Ascending aorta (tissue), 2 donors: ENCODE data around the gene DPYSL3. TPM values are rescaled to one million over a fixed set of nuclear protein-coding genes. Genes with fewer than 3 reads are reported as not detected.
A peak's percentile ranks its signal among the peaks of the same experiment; 100 is the strongest.

ENCODE experiments used
- DNase-seq, 2 donors: peaks; one replicate each; pipeline ENCODE4 v3.0.0-alpha.2; 2019; ENCODE audit warnings: low spot score in 2 of 2
- H3K27ac ChIP-seq, 2 donors: fragments of 200-600 bp; sonication (generic); one replicate each; pipeline ENCODE4 v1.5.1; 2016 to 2017; ENCODE audit warnings: mild to moderate bottlenecking in 1 of 2
- H3K27me3 ChIP-seq: fragments of 200-600 bp; sonication (generic); one replicate; pipeline ENCODE4 v1.5.1; 2017
- H3K36me3 ChIP-seq, 2 donors: fragments of 200-600 bp; sonication (generic); one replicate each; pipeline ENCODE4 v1.5.1; 2016
- H3K4me1 ChIP-seq, 2 donors: fragments of 200-600 bp; sonication (generic); one replicate each; pipeline ENCODE4 v1.5.1; 2016 to 2017; ENCODE audit warnings: mild to moderate bottlenecking in 1 of 2
- H3K4me3 ChIP-seq, 2 donors: fragments of 200-600 bp; sonication (generic); one replicate each; pipeline ENCODE4 v1.5.1; 2016 to 2017; ENCODE audit warnings: mild to moderate bottlenecking in 1 of 2
- H3K9me3 ChIP-seq, 2 donors: fragments of 200-600 bp; sonication (generic); one replicate each; pipeline ENCODE4 v1.5.1; 2016
- intact Hi-C: fragments of 100-400 bp; cut with DNase I; formaldehyde crosslinking; loops from one replicate; pipeline ENCODE4 v1.15.1; 2023
- total RNA-seq: library from RNA; depleted of rRNA; stranded (reverse); fragments of >200 nt; gene quantifications from one replicate; pipeline ENCODE4 v1.1.0, GENCODE V29; 2016
- TF ChIP-seq, protein P1 (sequence below), 3 experiments: fragments of 200-600 bp in 2 of 3; fragments of 450-650 bp in 1 of 3; sonication (generic) in 2 of 3; IDR thresholded peaks; one replicate each; pipeline ENCODE4 v1.5.1; 2016 to 2019; ENCODE audit warnings: antibody characterized with exemption in 3 of 3, mild to moderate bottlenecking in 1 of 3, moderate library complexity in 1 of 3

The DPYSL3 gene
- total RNA-seq, 1 donor from 2014 or later, result 110 TPM

DNA sequence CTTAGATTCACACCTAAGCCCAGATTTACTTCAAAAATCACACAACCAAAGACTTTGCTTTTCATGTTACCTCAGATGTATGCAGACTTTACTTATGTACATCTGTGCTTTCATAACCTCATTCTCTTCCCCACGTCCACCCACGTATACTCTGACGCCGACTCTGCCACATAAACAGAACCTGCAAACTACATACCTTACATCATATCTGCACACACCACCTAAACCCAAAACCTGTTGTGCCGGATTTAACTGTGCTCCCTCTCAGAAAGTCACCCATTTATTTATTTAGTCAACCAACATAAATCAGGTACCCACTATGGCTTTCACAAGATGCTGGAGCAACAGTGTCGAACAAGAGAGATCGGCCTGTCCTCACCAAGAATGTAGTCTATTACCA, 1.0 kb upstream of the DPYSL3 start:
- H3K27ac ChIP-seq, result no peak overlapping the region
- no peaks in the 10 kb centered on the region for H3K27me3 ChIP-seq
- no peak overlapping the region for H3K4me3 ChIP-seq
- peaks cover 0 to 2% of the 10 kb centered on the region in 2 donors for H3K4me1 ChIP-seq
- H3K36me3 ChIP-seq, result no peaks in the 10 kb centered on the region
- no peaks in the 10 kb centered on the region for H3K9me3 ChIP-seq
- intact Hi-C loops, result loop anchor here (2.0 kb wide), 1 partner anchor 48 kb away; no protein-coding TSS in a partner anchor
- TF ChIP-seq, protein P1, sequence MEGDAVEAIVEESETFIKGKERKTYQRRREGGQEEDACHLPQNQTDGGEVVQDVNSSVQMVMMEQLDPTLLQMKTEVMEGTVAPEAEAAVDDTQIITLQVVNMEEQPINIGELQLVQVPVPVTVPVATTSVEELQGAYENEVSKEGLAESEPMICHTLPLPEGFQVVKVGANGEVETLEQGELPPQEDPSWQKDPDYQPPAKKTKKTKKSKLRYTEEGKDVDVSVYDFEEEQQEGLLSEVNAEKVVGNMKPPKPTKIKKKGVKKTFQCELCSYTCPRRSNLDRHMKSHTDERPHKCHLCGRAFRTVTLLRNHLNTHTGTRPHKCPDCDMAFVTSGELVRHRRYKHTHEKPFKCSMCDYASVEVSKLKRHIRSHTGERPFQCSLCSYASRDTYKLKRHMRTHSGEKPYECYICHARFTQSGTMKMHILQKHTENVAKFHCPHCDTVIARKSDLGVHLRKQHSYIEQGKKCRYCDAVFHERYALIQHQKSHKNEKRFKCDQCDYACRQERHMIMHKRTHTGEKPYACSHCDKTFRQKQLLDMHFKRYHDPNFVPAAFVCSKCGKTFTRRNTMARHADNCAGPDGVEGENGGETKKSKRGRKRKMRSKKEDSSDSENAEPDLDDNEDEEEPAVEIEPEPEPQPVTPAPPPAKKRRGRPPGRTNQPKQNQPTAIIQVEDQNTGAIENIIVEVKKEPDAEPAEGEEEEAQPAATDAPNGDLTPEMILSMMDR (IDR thresholded peaks at IDR 0.05), result no peak
- no peak for DNase-seq

GRCh38 chr5:147509041-147509709, 693 bp downstream of the DPYSL3 start:
- TF ChIP-seq, protein P1 (IDR thresholded peaks at IDR 0.05), result no peak
- Histone ChIP-seq H3K36me3 (no peaks in the 10 kb centered on the region), H3K4me1 (peaks cover 0 to 2% of the 10 kb centered on the region in 2 donors), H3K27ac (peak overlapping the region; percentile 81 to 83), H3K27me3 (no peaks in the 10 kb centered on the region), H3K4me3 (peak overlapping the region; percentile 65 to 70), H3K9me3 (no peaks in the 10 kb centered on the region)
- intact Hi-C loops, result loop anchor here (5.0 kb wide), 2 partner anchors 107 to 132 kb away; no protein-coding TSS in a partner anchor
- peak in 1 of 2 donors; percentile 80 for DNase-seq

DNA sequence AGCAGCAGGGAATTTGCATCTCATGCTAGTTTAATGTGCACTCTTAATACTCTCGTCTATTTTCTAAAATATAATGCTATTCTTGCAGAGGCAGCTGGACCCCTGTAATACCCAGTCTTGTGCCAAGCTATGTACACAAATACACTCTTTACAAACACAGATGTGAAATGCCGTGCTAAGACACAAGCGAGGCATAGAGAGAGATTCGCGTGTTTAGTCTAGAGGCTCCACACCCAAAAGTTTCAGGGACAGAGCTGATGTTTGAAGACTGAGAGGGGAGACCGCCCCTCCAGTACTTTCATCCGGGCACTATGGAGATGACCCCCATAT, 1.2 kb downstream of the DPYSL3 start:
- Histone ChIP-seq H3K27ac (peak overlapping the region; percentile 81 to 83), H3K9me3 (no peaks in the 10 kb centered on the region), H3K4me3 (peak overlapping the region; percentile 65 to 70), H3K4me1 (peaks cover 0 to 2% of the 10 kb centered on the region in 2 donors), H3K27me3 (no peaks in the 10 kb centered on the region), H3K36me3 (no peaks in the 10 kb centered on the region)
- no peak for DNase-seq
- TF ChIP-seq, protein P1 (IDR thresholded peaks at IDR 0.05), result no peak
- intact Hi-C loops, result loop anchor here (1.0 to 5.0 kb wide), 3 partner anchors 54 to 131 kb away; no protein-coding TSS in a partner anchor

DNA sequence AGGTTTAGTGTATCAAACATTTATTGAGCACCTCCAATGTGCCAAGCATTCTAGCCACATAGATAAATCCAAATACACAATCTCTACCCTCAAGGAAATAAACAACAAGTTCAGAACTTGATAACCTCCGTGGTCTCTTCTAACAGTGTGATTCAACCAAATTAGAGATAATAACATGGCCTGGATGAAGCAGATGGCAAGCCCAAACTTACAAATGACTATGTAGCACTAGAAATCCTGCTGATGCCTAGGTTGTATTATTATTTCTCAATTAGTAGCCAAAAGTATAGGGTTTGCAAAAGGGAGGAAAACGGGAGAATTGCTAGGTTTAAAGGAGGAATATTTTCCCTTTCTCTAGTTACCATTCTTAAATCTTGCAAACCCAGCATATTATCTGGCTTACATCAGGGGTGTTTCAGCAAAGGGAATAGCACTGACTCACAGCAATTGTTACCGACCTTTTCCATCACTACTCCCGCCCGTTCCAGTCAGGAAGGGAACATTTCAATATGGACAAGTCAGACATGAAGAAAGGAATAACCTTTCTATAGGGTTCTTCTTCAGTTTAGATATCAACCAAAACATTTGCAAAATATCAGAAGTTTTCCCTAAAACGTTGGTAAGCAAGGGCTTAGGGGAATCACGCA, 2.3 kb downstream of the DPYSL3 start:
- TF ChIP-seq, protein P1 (IDR thresholded peaks at IDR 0.05), result no peak
- Histone ChIP-seq H3K4me3 (peak overlapping the region in 1 of 2 donors; percentile 70), H3K27ac (peak overlapping the region; percentile 81 to 83), H3K9me3 (no peaks in the 10 kb centered on the region), H3K4me1 (peaks cover 0 to 2% of the 10 kb centered on the region in 2 donors), H3K36me3 (no peaks in the 10 kb centered on the region), H3K27me3 (no peaks in the 10 kb centered on the region)
- intact Hi-C loops, result loop anchor here (1.0 to 5.0 kb wide), 4 partner anchors 22 to 130 kb away; no protein-coding TSS in a partner anchor
- peak in 1 of 2 donors; percentile 75 for DNase-seq

GRCh38 chr5:147504535-147504934, 5.3 kb downstream of the DPYSL3 start:
- DNase-seq, result no peak
- H3K27ac ChIP-seq, result peak overlapping the region; percentile 36 to 80
- TF ChIP-seq, protein P1 (IDR thresholded peaks at IDR 0.05), result no peak
- intact Hi-C loops, result no loop called here
- peaks cover 0 to 2% of the 10 kb centered on the region in 2 donors for H3K4me1 ChIP-seq
- H3K4me3 ChIP-seq, result no peak overlapping the region
- H3K9me3 ChIP-seq, result no peaks in the 10 kb centered on the region
- no peaks in the 10 kb centered on the region for H3K27me3 ChIP-seq
- H3K36me3 ChIP-seq, result no peaks in the 10 kb centered on the region
